Trophoblast cell (in vitro differentiated cells and primary cell): ENCODE measurements around the gene PGM2.

Source experiments
- DNase-seq, 2 donors: peaks; one replicate each; pipeline ENCODE4 v3.0.0-alpha.2; 2016
- H2AFZ ChIP-seq: 2 replicates; pipeline ENCODE4 v1.6.1; 2013; ENCODE audit warnings: low read length, moderate library complexity, mild to moderate bottlenecking; ENCODE audit not compliant: insufficient read depth, poor library complexity
- H2AK5ac ChIP-seq: 2 replicates; pipeline ENCODE4 v1.6.1; 2013; ENCODE audit warnings: mild to moderate bottlenecking, low read length
- H2BK120ac ChIP-seq: 2 replicates; pipeline ENCODE4 v1.6.1; 2013; ENCODE audit warnings: low read length, mild to moderate bottlenecking, moderate library complexity; ENCODE audit not compliant: insufficient read depth, poor library complexity
- H2BK12ac ChIP-seq: 2 replicates; pipeline ENCODE4 v1.6.1; 2013; ENCODE audit warnings: mild to moderate bottlenecking, low read length, moderate library complexity
- H2BK5ac ChIP-seq: 2 replicates; pipeline ENCODE4 v1.6.1; 2013; ENCODE audit warnings: low read length, low read depth, moderate library complexity, mild to moderate bottlenecking; ENCODE audit not compliant: poor library complexity
- H3K14ac ChIP-seq: 2 replicates; pipeline ENCODE4 v1.6.1; 2013; ENCODE audit warnings: mild to moderate bottlenecking, low read length
- H3K18ac ChIP-seq: 2 replicates; pipeline ENCODE4 v1.6.1; 2013; ENCODE audit warnings: mild to moderate bottlenecking, low read length
- H3K23ac ChIP-seq: 2 replicates; pipeline ENCODE4 v1.6.1; 2013; ENCODE audit warnings: low read length
- H3K27ac ChIP-seq: 2 replicates; pipeline ENCODE4 v1.5.1; 2013; ENCODE audit warnings: low read depth, mild to moderate bottlenecking, inconsistent platforms, low read length, moderate library complexity
- H3K27me3 ChIP-seq: 2 replicates; pipeline ENCODE4 v1.6.1; 2013; ENCODE audit warnings: inconsistent platforms, mild to moderate bottlenecking, low read length, moderate library complexity; ENCODE audit not compliant: insufficient read depth
- H3K36me3 ChIP-seq, 2 experiments: 1 replicate in 1 of 2; 2 replicates in 1 of 2; pipeline ENCODE4 v1.6.1; 2013; ENCODE audit warnings: low read length in 2 of 2, mild to moderate bottlenecking in 2 of 2, moderate library complexity in 1 of 2; ENCODE audit not compliant: insufficient read depth in 2 of 2, control insufficient read depth in 1 of 2
- H3K4ac ChIP-seq: 2 replicates; pipeline ENCODE4 v1.6.1; 2013; ENCODE audit warnings: low read depth, mild to moderate bottlenecking, low read length, moderate library complexity
- H3K4me1 ChIP-seq, 2 experiments: 1 replicate in 1 of 2; 2 replicates in 1 of 2; pipeline ENCODE4 v1.6.1; 2013; ENCODE audit warnings: low read length in 2 of 2, mild to moderate bottlenecking in 2 of 2, moderate library complexity in 1 of 2; ENCODE audit not compliant: insufficient read depth in 2 of 2, control insufficient read depth in 1 of 2
- H3K4me2 ChIP-seq: 2 replicates; pipeline ENCODE4 v1.6.1; 2013; ENCODE audit warnings: inconsistent platforms, mild to moderate bottlenecking, low read length, moderate library complexity
- H3K4me3 ChIP-seq: 2 replicates; pipeline ENCODE4 v1.5.1; 2013; ENCODE audit warnings: mild to moderate bottlenecking, low read depth, low read length, inconsistent platforms
- H3K79me1 ChIP-seq: one replicate; pipeline ENCODE4 v1.6.1; 2013; ENCODE audit warnings: low read length
- H3K79me2 ChIP-seq: 2 replicates; pipeline ENCODE4 v1.6.1; 2013; ENCODE audit warnings: low read length, mild to moderate bottlenecking; ENCODE audit not compliant: control insufficient read depth, insufficient read depth, poor library complexity
- H3K9ac ChIP-seq: 2 replicates; pipeline ENCODE4 v1.6.1; 2013; ENCODE audit warnings: mild to moderate bottlenecking, low read length
- H3K9me3 ChIP-seq: 2 replicates; pipeline ENCODE4 v1.6.1; 2013; ENCODE audit warnings: low read depth, mild to moderate bottlenecking, control low read depth, inconsistent platforms, low read length; ENCODE audit not compliant: insufficient read depth
- H4K12ac ChIP-seq: 2 replicates; pipeline ENCODE4 v1.6.1; 2013; ENCODE audit warnings: low read depth, mild to moderate bottlenecking, low read length, moderate library complexity
- H4K8ac ChIP-seq: 2 replicates; pipeline ENCODE4 v1.6.1; 2013; ENCODE audit warnings: low read depth, mild to moderate bottlenecking, low read length, moderate library complexity
- H4K91ac ChIP-seq: one replicate; pipeline ENCODE4 v1.6.1; 2013; ENCODE audit warnings: low read depth, mild to moderate bottlenecking, low read length, moderate library complexity
- WGBS: extraction: QIAGEN DNeasy Blood & Tissue Kit; methylation state at CpG from one replicate; pipeline ENCODE4 v1.1.7; 2013; ENCODE audit warnings: missing lambda C conversion rate; ENCODE audit not compliant: insufficient read length, insufficient coverage; ENCODE audit errors: extremely low coverage; 5-methylcytosine and 5-hydroxymethylcytosine counted together

The PGM2 gene

GRCh38 chr4:37835806-37836205 lies 9.3 kb downstream of the PGM2 start:
- Histone ChIP-seq H3K4me3 (no peak overlapping the region), H4K12ac (no peak overlapping the region), H2BK12ac (no peak overlapping the region), H3K27me3 (no peaks in the 10 kb centered on the region), H3K27ac (no peak overlapping the region), H2AK5ac (no peak overlapping the region), H3K79me2 (no peaks in the 10 kb centered on the region), H3K18ac (no peak overlapping the region), H3K9ac (no peak overlapping the region), H3K79me1 (no peaks in the 10 kb centered on the region), H2AFZ (no peak overlapping the region), H3K36me3 (peaks cover 5 to 16% of the 10 kb centered on the region in 2 experiments), H3K23ac (no peak overlapping the region), H4K91ac (no peak overlapping the region), H4K8ac (no peak overlapping the region), H3K4me1 (no peaks in the 10 kb centered on the region), H2BK5ac (no peak overlapping the region), H3K4me2 (no peak overlapping the region), H2BK120ac (no peak overlapping the region), H3K14ac (no peak overlapping the region), H3K4ac (no peak overlapping the region), H3K9me3 (no peaks in the 10 kb centered on the region)
- peak; percentile 68 to 71 for DNase-seq
- WGBS: no CpG with 5 or more reads among the region's 6 CpGs

GRCh38 chr4:37836274-37836673 lies 9.8 kb downstream of the PGM2 start:
- Histone ChIP-seq H2BK5ac (no peak overlapping the region), H4K91ac (no peak overlapping the region), H3K14ac (no peak overlapping the region), H3K9me3 (no peaks in the 10 kb centered on the region), H3K79me2 (no peaks in the 10 kb centered on the region), H3K4me2 (no peak overlapping the region), H3K27me3 (no peaks in the 10 kb centered on the region), H2BK120ac (no peak overlapping the region), H2BK12ac (no peak overlapping the region), H3K79me1 (no peaks in the 10 kb centered on the region), H2AFZ (no peak overlapping the region), H3K4me3 (no peak overlapping the region), H3K18ac (no peak overlapping the region), H3K23ac (no peak overlapping the region), H2AK5ac (no peak overlapping the region), H3K4ac (no peak overlapping the region), H4K8ac (no peak overlapping the region), H3K36me3 (peaks cover 3 to 18% of the 10 kb centered on the region in 2 experiments), H4K12ac (no peak overlapping the region), H3K9ac (no peak overlapping the region), H3K4me1 (no peaks in the 10 kb centered on the region), H3K27ac (no peak overlapping the region)
- WGBS: no CpG with 5 or more reads among the region's 10 CpGs
- DNase-seq: peak; percentile 72 to 97

- no CpG with 5 or more reads among the region's 4 CpGs for WGBS
- no peaks in the 10 kb centered on the region for H3K27me3 ChIP-seq
- H2BK120ac ChIP-seq: no peak overlapping the region
- H3K36me3 ChIP-seq: peaks cover 2 to 22% of the 10 kb centered on the region in 2 experiments
- H2BK5ac ChIP-seq: no peak overlapping the region
- H3K4me3 ChIP-seq: no peak overlapping the region
- H3K9me3 ChIP-seq: no peaks in the 10 kb centered on the region
- no peak overlapping the region for H4K8ac ChIP-seq
- H4K91ac ChIP-seq: no peak overlapping the region
- no peaks in the 10 kb centered on the region for H3K4me1 ChIP-seq
- no peak for DNase-seq
- H2BK12ac ChIP-seq: no peak overlapping the region
- no peaks in the 10 kb centered on the region for H3K79me2 ChIP-seq
- no peak overlapping the region for H2AK5ac ChIP-seq
- H3K79me1 ChIP-seq: no peaks in the 10 kb centered on the region
- no peak overlapping the region for H3K18ac ChIP-seq
- no peak overlapping the region for H4K12ac ChIP-seq
- H3K4me2 ChIP-seq: no peak overlapping the region
- H3K4ac ChIP-seq: no peak overlapping the region
- no peak overlapping the region for H2AFZ ChIP-seq
- no peak overlapping the region for H3K23ac ChIP-seq
- no peak overlapping the region for H3K27ac ChIP-seq
- H3K9ac ChIP-seq: no peak overlapping the region
- no peak overlapping the region for H3K14ac ChIP-seq
Observed at GRCh38 chr4:37836838-37837440, 10.5 kb downstream of the PGM2 start.

GRCh38 chr4:37837446-37837845 lies 11.0 kb downstream of the PGM2 start:
- Histone ChIP-seq H4K12ac (no peak overlapping the region), H2BK5ac (no peak overlapping the region), H4K91ac (no peak overlapping the region), H3K9ac (no peak overlapping the region), H3K14ac (no peak overlapping the region), H3K79me1 (no peaks in the 10 kb centered on the region), H3K9me3 (no peaks in the 10 kb centered on the region), H3K4me1 (no peaks in the 10 kb centered on the region), H3K79me2 (no peaks in the 10 kb centered on the region), H3K36me3 (peaks cover 2 to 20% of the 10 kb centered on the region in 2 experiments), H2BK12ac (no peak overlapping the region), H3K27ac (no peak overlapping the region), H3K4me2 (no peak overlapping the region), H3K27me3 (no peaks in the 10 kb centered on the region), H2BK120ac (no peak overlapping the region), H3K23ac (no peak overlapping the region), H3K4ac (no peak overlapping the region), H3K4me3 (no peak overlapping the region), H3K18ac (no peak overlapping the region), H4K8ac (no peak overlapping the region), H2AFZ (no peak overlapping the region), H2AK5ac (no peak overlapping the region)
- WGBS: no CpG with 5 or more reads among the region's 2 CpGs
- DNase-seq: peak in 1 of 2 donors; percentile 58
